IPS DF 4.7 (cell line): ENCODE measurements around the gene PLAU.

Experiments
- DNase-seq: peaks from one replicate; pipeline ENCODE4 v3.0.0-alpha.2; 2013; ENCODE audit warnings: low spot score; ENCODE audit errors: extremely low read depth

Gene PLAU

GRCh38 chr10:73910764-73911552 is at the start of gene PLAU:
Gene PLAU, plus strand, starts transcription at chr10:73911132. Its CDS starts 424 bp downstream, at chr10:73911556.
- no peak for DNase-seq

GRCh38 chr10:73862011-73862410 is 48.9 kb upstream of the PLAU start:
- DNase-seq: no peak

- no peak for DNase-seq
These were observed 47.7 kb upstream of the PLAU start for GRCh38 chr10:73863039-73863817.

GRCh38 chr10:73864229-73864628 is 46.7 kb upstream of the PLAU start:
- no peak for DNase-seq

- DNase-seq: no peak
These were observed 45.8 kb upstream of the PLAU start for GRCh38 chr10:73865107-73865458.

GRCh38 chr10:73865459-73866442 is 45.2 kb upstream of the PLAU start:
- no peak for DNase-seq

GRCh38 chr10:73866621-73867020 is 44.3 kb upstream of the PLAU start:
- no peak for DNase-seq

GRCh38 chr10:73867126-73867807 is 43.7 kb upstream of the PLAU start:
- no peak for DNase-seq

GRCh38 chr10:73867871-73868631 is 42.9 kb upstream of the PLAU start:
- no peak for DNase-seq

- no peak for DNase-seq
These were observed 42.2 kb upstream of the PLAU start for GRCh38 chr10:73868655-73869195.

GRCh38 chr10:73871295-73872189 is 39.4 kb upstream of the PLAU start:
- DNase-seq: no peak

- DNase-seq: no peak
These were observed 38.7 kb upstream of the PLAU start for GRCh38 chr10:73872190-73872710.

- no peak for DNase-seq
These were observed 37.6 kb upstream of the PLAU start for GRCh38 chr10:73873142-73873837.

- DNase-seq: no peak
These were observed 37.1 kb upstream of the PLAU start for GRCh38 chr10:73873838-73874215.

GRCh38 chr10:73874267-73875138 is 36.4 kb upstream of the PLAU start, which contains the start of gene CAMK2G:
Gene CAMK2G, minus strand, starts transcription at chr10:73874555. Its CDS starts 94 bp downstream, at chr10:73874461.
- no peak for DNase-seq

- no peak for DNase-seq
These were observed 35.8 kb upstream of the PLAU start for GRCh38 chr10:73875139-73875475.

GRCh38 chr10:73876157-73876556 is 34.8 kb upstream of the PLAU start:
- no peak for DNase-seq
